ENCODE results near the gene RAPGEF4. TPM values are rescaled to one million over a fixed set of nuclear protein-coding genes. Genes with fewer than 3 reads are reported as not detected.
A peak's percentile ranks its signal among the peaks of the same experiment; 100 is the strongest.
"Not testable (repeated sequence)": the region's sequence is repeated elsewhere in the genome, so short reads cannot be mapped to it uniquely, and the experiment has no call there.

RAPGEF4 gene
- total RNA-seq, 1 donor from 2014 or later, result 7.2 TPM

DNA sequence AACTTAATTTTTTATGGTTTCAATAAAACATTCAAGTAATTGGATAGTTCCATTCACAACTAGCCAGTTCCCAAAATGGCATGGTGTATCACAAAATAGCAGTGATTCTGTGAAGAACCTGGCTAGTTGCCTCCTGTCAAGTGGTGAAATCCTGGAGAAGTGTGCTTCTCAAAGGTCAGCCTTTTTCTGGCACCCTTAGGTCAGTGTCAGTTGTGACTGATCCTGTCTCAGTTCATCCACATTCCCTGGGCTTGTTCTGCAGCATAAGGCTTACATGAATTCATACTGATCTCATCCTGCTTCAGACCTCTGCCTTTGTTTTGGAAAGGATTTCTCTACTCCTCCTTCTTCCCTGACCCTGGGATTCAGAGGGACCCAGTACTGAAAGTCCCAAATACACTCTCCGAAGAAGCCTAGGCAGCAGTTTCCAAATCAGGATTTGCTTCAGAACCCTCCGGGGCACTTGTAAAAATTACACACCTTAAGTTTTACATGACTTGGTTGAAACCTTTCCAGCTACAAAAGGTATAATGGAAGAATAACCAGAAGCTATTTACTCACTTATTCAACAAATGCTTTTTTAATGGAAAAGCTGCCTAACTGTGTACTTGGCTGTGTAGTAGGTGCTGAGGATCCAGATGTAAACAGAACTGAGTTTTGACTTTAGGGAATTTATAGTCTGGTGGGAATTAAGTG, 351.0 kb downstream of the RAPGEF4 start:
- no peak for ATAC-seq (ENCODE audit: poor library complexity)
- intact Hi-C loops (cut with DNase I), result no loop called here
- DNase-seq, result no peak

DNA sequence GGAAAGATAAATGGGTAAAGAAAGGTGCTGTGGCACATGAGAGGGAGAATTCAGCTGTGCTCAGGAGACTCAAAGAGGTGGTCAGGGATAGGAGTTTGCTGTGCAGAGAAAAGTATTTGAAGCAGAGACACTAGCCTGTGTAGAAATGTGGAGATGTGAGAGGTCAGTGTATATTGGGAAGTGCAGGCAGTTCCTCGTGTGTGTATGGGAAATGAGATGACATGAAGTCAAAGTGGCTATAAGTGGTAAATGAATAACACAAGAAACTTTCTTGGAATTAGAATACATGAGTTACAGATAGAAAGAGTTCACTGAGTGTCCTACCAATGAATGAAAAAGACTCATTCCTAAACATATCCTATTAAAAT, 351.6 kb downstream of the RAPGEF4 start:
- DNase-seq, result no peak
- ATAC-seq (ENCODE audit: poor library complexity), result no peak
- intact Hi-C loops (cut with DNase I), result no loop called here

DNA sequence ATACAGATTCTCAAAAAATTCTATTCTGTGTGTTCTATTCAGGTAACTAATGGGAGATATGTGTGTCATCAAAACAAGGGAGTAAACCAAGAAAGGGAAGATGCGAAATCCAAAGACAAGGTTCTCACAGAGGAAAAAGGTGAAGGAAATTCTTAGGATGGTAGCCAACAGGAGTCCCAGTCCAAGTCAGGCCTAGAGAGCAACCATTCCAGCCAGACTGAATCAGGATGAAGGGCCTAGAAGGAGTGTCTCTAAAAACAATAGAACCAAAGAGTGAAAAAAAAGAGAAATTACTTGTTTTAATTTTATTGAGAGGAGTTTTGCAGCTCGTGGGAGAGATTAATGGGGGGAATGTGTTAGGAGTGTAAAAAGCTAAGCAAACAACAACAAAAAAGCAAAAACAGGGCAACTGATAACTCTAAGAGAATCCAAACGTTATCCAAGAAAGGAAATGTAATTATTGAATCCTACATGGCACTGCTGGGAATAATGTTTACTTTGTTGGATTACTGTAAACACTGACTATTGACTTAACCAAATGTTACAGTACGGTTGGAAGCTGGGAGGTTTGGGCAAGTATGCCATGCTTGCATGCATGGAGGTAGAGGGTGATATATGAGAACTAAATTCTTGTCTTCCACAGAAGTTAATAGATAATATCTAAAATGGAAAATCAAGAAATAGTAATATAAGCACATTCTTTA, 352.3 kb downstream of the RAPGEF4 start:
- ATAC-seq (ENCODE audit: poor library complexity) (no peak), DNase-seq (no peak)
- intact Hi-C loops (cut with DNase I), result no loop called here

- intact Hi-C loops (cut with DNase I), result no loop called here
- ATAC-seq (ENCODE audit: poor library complexity) (peak; percentile 82), DNase-seq (peak; percentile 50)
Observed at GRCh38 chr2:173090276-173090877, 354.7 kb downstream of the RAPGEF4 start.

- DNase-seq (peak; percentile 40), ATAC-seq (ENCODE audit: poor library complexity) (peak; percentile 85)
- intact Hi-C loops (cut with DNase I), result no loop called here
Observed at GRCh38 chr2:173090973-173091660, 355.5 kb downstream of the RAPGEF4 start.

GRCh38 chr2:173091910-173092309, 356.3 kb downstream of the RAPGEF4 start:
- ATAC-seq (ENCODE audit: poor library complexity) (no peak), DNase-seq (no peak)
- intact Hi-C loops (cut with DNase I), result no loop called here

- no peak for DNase-seq
- no peak for ATAC-seq (ENCODE audit: poor library complexity)
- intact Hi-C loops (cut with DNase I), result no loop called here
Observed at GRCh38 chr2:173092844-173093402, 357.3 kb downstream of the RAPGEF4 start.

DNA sequence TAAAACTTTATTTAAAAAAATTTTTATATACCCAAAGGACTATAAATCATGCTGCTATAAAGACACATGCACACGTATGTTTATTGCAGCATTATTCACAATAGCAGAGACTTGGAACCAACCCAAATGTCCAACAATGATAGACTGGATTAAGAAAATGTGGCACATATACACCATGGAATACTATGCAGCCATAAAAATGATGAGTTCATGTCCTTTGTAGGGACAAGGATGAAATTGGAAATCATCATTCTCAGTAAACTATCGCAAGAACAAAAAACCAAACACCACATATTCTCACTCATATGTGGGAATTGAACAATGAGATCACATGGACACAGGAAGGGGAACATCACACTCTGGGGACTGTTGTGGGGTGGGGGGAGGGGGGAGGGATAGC, 358.0 kb downstream of the RAPGEF4 start:
- intact Hi-C loops (cut with DNase I); DNase-seq; ATAC-seq (ENCODE audit: poor library complexity): not testable (repeated sequence)

- intact Hi-C loops (cut with DNase I), result no loop called here
- DNase-seq (no peak), ATAC-seq (ENCODE audit: poor library complexity) (no peak)
Observed at GRCh38 chr2:173094731-173095130, 359.1 kb downstream of the RAPGEF4 start.

DNA sequence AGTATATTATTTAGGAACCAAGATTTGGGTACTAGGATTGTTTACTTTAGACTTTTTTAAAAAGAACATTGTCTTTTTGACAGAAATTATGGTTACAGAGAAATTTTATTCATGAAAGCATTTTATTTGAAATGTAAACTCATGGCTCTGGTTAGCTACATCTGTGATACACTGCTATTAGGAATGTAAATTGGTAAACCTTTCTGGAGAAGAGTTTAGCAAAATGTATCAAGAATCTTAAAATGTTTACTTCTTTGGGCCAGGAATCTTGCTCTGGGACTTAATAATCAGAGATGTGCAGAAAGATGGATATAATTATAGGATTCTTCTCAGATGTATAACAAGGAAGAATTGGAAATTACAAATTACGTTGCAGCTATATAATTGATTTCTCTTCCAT, 359.7 kb downstream of the RAPGEF4 start:
- no peak for ATAC-seq (ENCODE audit: poor library complexity)
- no peak for DNase-seq
- intact Hi-C loops (cut with DNase I), result no loop called here

DNA sequence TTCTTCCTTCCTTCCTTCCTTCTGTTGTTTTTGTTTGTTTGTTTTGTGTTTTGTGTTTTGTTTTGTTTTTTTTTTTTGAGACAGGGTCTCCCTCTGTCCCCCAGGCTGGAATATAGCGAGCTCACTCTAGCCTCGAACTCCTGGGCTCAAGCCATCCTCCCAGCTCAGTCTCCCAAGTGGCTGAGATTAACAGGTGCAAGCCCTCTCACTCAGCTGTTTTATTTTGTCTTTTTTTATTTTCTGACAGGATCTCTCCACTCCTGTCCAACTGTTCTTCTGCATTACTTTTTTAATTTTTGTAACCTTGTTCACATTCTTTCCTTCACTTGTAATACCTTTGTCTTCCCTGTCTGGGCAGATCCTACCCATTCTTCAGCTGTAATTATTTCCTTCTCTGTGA, 363.6 kb downstream of the RAPGEF4 start:
- ATAC-seq (ENCODE audit: poor library complexity) (no peak), DNase-seq (no peak)
- intact Hi-C loops (cut with DNase I), result no loop called here

DNA sequence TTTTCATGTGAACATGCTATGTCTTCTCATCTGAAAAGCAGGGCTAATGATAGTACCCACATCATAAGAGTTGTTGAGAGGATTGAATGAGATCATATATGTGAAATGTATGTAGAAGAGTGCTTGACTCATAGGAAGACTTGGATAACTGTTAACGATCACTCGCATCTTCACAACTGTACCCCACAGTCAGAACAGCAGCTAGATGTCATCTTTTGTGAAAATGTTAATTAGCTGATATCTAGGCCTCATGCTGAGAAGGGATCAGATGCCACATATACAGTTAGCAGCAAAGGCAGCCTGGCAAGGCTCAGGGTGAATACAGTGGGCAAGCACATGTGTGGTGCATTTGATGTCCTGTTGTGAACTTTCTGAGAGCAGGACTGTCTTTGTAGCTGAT, 364.2 kb downstream of the RAPGEF4 start:
- intact Hi-C loops (cut with DNase I), result no loop called here
- DNase-seq (no peak), ATAC-seq (ENCODE audit: poor library complexity) (no peak)

- DNase-seq (no peak), ATAC-seq (ENCODE audit: poor library complexity) (peak; percentile 53)
- intact Hi-C loops (cut with DNase I), result no loop called here
Observed at GRCh38 chr2:173101687-173102086, 366.0 kb downstream of the RAPGEF4 start.

Other genes with a start within 250 kb of the RAPGEF4 start
- gene PDK1, start 179.8 kb upstream of the RAPGEF4 start, total RNA-seq, result 38.3 TPM

All from Right ventricle myocardium superior (tissue), 1 donor.